ENCODE data around the gene NOS3.

DNA sequence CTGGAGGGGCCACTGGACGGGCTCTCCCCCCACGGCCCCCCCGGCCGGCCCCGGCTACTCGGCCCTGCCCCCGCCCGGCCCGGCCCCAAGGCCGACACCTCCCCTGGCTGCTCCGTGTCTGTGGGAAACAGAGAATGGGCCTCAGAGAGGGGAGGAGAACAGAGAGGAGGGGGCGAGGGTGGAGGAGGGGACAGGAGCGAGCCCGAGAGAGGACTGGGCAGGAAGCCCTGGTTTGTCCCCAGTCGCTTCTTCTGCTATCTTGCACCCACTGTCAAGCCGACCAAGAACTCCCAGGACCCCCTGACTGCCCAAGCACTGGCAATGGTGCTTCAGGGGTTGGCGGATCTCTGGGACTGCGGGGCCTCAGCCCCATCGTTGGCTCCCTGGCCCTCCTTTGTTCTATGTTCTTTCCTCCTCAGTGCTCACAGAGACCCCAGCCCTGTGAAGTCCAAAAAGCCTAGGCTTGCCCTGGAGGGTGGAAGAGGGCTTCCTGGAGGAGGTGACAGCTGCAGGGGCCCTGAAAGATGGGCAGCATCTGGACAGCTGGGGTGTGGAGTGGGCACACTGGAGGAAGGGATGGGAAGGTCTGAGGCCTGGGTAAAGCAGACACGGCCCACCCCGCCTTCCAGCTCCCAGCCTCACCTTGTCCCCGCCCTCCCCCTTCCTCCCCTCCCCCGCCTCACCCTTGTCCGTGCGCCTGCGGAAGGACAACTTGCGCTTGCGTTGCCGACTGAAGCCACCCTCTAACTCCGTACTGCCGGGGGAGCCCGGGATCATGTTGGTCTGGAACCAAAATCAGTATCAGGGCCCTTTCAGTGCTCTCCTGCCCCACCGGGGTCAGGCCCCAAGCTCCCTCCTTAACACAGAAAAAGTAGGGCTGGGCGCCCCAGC is 42.8 kb upstream of the NOS3 start:
- no peak for TF ChIP-seq POLR2A (IDR thresholded peaks at IDR 0.05)
- TF ChIP-seq, protein P1, sequence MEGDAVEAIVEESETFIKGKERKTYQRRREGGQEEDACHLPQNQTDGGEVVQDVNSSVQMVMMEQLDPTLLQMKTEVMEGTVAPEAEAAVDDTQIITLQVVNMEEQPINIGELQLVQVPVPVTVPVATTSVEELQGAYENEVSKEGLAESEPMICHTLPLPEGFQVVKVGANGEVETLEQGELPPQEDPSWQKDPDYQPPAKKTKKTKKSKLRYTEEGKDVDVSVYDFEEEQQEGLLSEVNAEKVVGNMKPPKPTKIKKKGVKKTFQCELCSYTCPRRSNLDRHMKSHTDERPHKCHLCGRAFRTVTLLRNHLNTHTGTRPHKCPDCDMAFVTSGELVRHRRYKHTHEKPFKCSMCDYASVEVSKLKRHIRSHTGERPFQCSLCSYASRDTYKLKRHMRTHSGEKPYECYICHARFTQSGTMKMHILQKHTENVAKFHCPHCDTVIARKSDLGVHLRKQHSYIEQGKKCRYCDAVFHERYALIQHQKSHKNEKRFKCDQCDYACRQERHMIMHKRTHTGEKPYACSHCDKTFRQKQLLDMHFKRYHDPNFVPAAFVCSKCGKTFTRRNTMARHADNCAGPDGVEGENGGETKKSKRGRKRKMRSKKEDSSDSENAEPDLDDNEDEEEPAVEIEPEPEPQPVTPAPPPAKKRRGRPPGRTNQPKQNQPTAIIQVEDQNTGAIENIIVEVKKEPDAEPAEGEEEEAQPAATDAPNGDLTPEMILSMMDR (IDR thresholded peaks at IDR 0.05): no peak
